MM.1S (cell line): Measurements from ENCODE around the gene PAPPA.

Experiments used
- EZH2 ChIP-seq: fragments of 300-600 bp; sonication (generic); optimal IDR thresholded peaks from 2 replicates; pipeline ENCODE3; 2017; ENCODE audit warnings: low read depth, mild to moderate bottlenecking, antibody characterized with exemption, low read length, mixed read lengths
- TF ChIP-seq, protein P1 (sequence below): fragments of 300-600 bp; sonication (generic); IDR thresholded peaks from 2 replicates; pipeline ENCODE4 v1.5.1; 2016; ENCODE audit warnings: antibody characterized with exemption, low read length, mixed read lengths

DNA sequence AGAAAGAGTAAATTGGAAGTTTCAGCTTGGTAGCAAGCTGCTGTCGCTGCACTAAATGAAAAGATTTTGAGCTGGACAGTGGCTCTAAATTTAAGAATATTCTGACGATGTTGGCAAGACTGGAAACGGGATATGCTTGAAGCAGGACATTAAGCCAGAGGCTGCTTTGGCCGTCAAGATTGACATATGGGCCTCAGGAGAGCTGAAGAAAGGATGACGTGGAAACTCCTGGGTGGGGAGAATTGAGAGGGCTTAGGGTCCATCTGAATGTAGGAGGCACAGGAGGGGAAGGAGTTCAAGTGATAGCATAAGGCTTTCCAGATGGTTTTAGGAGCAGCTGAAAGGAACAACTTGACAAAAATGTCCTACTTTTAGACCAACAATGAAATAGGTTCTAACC, 108.9 kb downstream of the PAPPA start:
- TF ChIP-seq, protein P1, sequence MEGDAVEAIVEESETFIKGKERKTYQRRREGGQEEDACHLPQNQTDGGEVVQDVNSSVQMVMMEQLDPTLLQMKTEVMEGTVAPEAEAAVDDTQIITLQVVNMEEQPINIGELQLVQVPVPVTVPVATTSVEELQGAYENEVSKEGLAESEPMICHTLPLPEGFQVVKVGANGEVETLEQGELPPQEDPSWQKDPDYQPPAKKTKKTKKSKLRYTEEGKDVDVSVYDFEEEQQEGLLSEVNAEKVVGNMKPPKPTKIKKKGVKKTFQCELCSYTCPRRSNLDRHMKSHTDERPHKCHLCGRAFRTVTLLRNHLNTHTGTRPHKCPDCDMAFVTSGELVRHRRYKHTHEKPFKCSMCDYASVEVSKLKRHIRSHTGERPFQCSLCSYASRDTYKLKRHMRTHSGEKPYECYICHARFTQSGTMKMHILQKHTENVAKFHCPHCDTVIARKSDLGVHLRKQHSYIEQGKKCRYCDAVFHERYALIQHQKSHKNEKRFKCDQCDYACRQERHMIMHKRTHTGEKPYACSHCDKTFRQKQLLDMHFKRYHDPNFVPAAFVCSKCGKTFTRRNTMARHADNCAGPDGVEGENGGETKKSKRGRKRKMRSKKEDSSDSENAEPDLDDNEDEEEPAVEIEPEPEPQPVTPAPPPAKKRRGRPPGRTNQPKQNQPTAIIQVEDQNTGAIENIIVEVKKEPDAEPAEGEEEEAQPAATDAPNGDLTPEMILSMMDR, result no peak
- no peak for TF ChIP-seq EZH2
